GM10248 (cell line): ENCODE data around the gene ZFAND2B.

Experiments
- CTCF ChIA-PET: fragments of 300-600 bp; sonication (Branson Sonifier 250); formaldehyde crosslinking; extraction: SDS; loops from one replicate; lab custom pipeline; 2021; ENCODE audit warnings: antibody characterized with exemption; lab: Yijun Ruan, JAX
- POLR2A ChIA-PET: fragments of 350-650 bp; sonication (Branson Sonifier 250); formaldehyde crosslinking; extraction: SDS; loops from one replicate; lab custom pipeline; 2020; ENCODE audit warnings: antibody characterized with exemption; lab: Yijun Ruan, JAX
- DNase-seq: peaks from one replicate; pipeline ENCODE4 v3.0.0; 2012; ENCODE audit errors: extremely low spot score
- CTCF ChIP-seq: IDR thresholded peaks from 2 replicates; pipeline ENCODE4 v1.5.1; 2012; ENCODE audit warnings: mild to moderate bottlenecking, low read depth; ENCODE audit errors: extremely low read depth, missing control alignments, control extremely low read depth

Gene ZFAND2B

GRCh38 chr2:219206328-219207133 lies at the start of gene ZFAND2B:
ZFAND2B (plus strand) TSS chr2:219206782; CDS start chr2:219206988, 206 bp downstream.
- POLR2A ChIA-PET = interaction anchor here (1.0 to 3.1 kb wide), 5 partner anchors 10 to 47 kb away, joined by 3 to 16 read pairs (median 4); partner anchors contain the start of genes ANKZF1, ATG9A, CNPPD1 and TUBA4A
- CTCF ChIA-PET = interaction anchor here (0.7 to 2.4 kb wide), 18 partner anchors 10 to 227 kb away, joined by 3 to 8 read pairs (median 4); partner anchors contain the start of gene NHEJ1
- peak; percentile 99 for DNase-seq
- no peak for TF ChIP-seq CTCF

- no peak for DNase-seq
- TF ChIP-seq CTCF = no peak
- CTCF ChIA-PET = interaction anchor here (1.5 to 17.8 kb wide), 12 partner anchors 9 to 281 kb away, joined by 3 to 260 read pairs (median 8); partner anchors contain the start of genes CNPPD1 and IHH
- POLR2A ChIA-PET = no interaction called here
Measured at GRCh38 chr2:219157396-219157795, 49.2 kb upstream of the ZFAND2B start.

GRCh38 chr2:219158025-219158424 lies 48.6 kb upstream of the ZFAND2B start:
- ChIA-PET POLR2A (interaction anchor here (0.6 kb wide), 1 partner anchor 259 kb away, joined by 5 read pairs; no protein-coding TSS in a partner anchor), CTCF (interaction anchor here (0.8 to 17.8 kb wide), 14 partner anchors 8 to 163 kb away, joined by 3 to 260 read pairs (median 8); partner anchors contain the start of genes CNPPD1 and IHH)
- TF ChIP-seq CTCF = no peak
- DNase-seq = no peak

- CTCF ChIA-PET = interaction anchor here (0.8 to 17.8 kb wide), 26 partner anchors 9 to 231 kb away, joined by 3 to 260 read pairs (median 4); partner anchors contain the start of genes CNPPD1, DNPEP and SLC23A3
- no peak for DNase-seq
- TF ChIP-seq CTCF = no peak
- POLR2A ChIA-PET = interaction anchor here (0.6 kb wide), 1 partner anchor 258 kb away, joined by 5 read pairs; no protein-coding TSS in a partner anchor
Measured at GRCh38 chr2:219158586-219158985, 48.0 kb upstream of the ZFAND2B start.

GRCh38 chr2:219159771-219160185 lies 46.8 kb upstream of the ZFAND2B start:
- no peak for TF ChIP-seq CTCF
- no peak for DNase-seq
- ChIA-PET POLR2A (no interaction called here), CTCF (interaction anchor here (0.7 to 17.8 kb wide), 45 partner anchors 10 to 229 kb away, joined by 3 to 260 read pairs (median 4); partner anchors contain the start of genes CNPPD1, DNAJB2, DNPEP and SLC23A3)
